ENCODE data around the gene CACNA1C.

The CACNA1C gene

GRCh38 chr12:2606186-2606910, 553.6 kb downstream of the CACNA1C start:
- no peak for DNase-seq

- no peak for DNase-seq
Measured at GRCh38 chr12:2607881-2608607, 555.3 kb downstream of the CACNA1C start.

GRCh38 chr12:2608608-2608945, 555.8 kb downstream of the CACNA1C start:
- DNase-seq = no peak

GRCh38 chr12:2609020-2609419, 556.2 kb downstream of the CACNA1C start:
- no peak for DNase-seq

- no peak for DNase-seq
Measured at GRCh38 chr12:2610358-2610757, 557.6 kb downstream of the CACNA1C start.

- no peak for DNase-seq
Measured at GRCh38 chr12:2613326-2614073, 560.7 kb downstream of the CACNA1C start.

GRCh38 chr12:2614341-2614740, 561.6 kb downstream of the CACNA1C start:
- DNase-seq = no peak

GRCh38 chr12:2615665-2616402, 563.0 kb downstream of the CACNA1C start:
- no peak for DNase-seq

- no peak for DNase-seq
Measured at GRCh38 chr12:2616763-2617162, 564.0 kb downstream of the CACNA1C start.

- no peak for DNase-seq
Measured at GRCh38 chr12:2617365-2617764, 564.6 kb downstream of the CACNA1C start.

- DNase-seq = no peak
Measured at GRCh38 chr12:2618291-2618995, 565.7 kb downstream of the CACNA1C start.

GRCh38 chr12:2619136-2619535, 566.3 kb downstream of the CACNA1C start:
- DNase-seq = no peak

GRCh38 chr12:2622460-2622859, 569.7 kb downstream of the CACNA1C start:
- DNase-seq = no peak

- DNase-seq = no peak
Measured at GRCh38 chr12:2623472-2623871, 570.7 kb downstream of the CACNA1C start.

- DNase-seq = no peak
Measured at GRCh38 chr12:2624543-2625288, 571.9 kb downstream of the CACNA1C start.

GRCh38 chr12:2625289-2625612, 572.5 kb downstream of the CACNA1C start:
- DNase-seq = no peak

GRCh38 chr12:2627076-2627834, 574.5 kb downstream of the CACNA1C start:
- no peak for DNase-seq

- no peak for DNase-seq
Measured at GRCh38 chr12:2627835-2628191, 575.0 kb downstream of the CACNA1C start.

- DNase-seq = no peak
Measured at GRCh38 chr12:2628401-2628800, 575.6 kb downstream of the CACNA1C start.

GRCh38 chr12:2629051-2629450, 576.3 kb downstream of the CACNA1C start:
- no peak for DNase-seq
